GM12872 (cell line): Measurements from ENCODE around the gene ELL.

Source experiments
- TF ChIP-seq, protein P1 (sequence below): IDR thresholded peaks from 3 replicates; pipeline ENCODE4 v1.5.1; 2011; ENCODE audit warnings: low read depth, mild to moderate bottlenecking, low read length, moderate library complexity; ENCODE audit not compliant: insufficient read depth

The ELL gene

DNA sequence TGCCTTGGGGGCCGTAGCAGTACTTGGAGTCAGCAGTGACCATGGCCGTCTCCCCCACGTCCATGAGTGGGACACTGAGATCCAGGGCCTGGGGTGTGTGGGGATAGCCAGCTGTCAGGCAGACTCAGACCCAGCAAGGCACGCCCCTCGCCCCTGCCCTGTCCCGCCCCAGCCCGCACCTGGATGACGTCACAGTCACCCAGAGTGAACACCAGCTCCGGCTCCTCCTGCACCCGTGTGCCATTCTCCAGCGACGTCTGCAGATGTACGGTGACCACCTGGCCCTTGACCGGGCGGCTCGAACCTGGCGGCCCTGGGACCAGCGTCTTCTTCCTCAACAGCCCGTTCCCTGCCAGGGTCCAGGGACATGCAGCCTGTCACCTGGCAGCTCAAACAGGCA lies 17.5 kb upstream of the ELL start:
- TF ChIP-seq, protein P1, sequence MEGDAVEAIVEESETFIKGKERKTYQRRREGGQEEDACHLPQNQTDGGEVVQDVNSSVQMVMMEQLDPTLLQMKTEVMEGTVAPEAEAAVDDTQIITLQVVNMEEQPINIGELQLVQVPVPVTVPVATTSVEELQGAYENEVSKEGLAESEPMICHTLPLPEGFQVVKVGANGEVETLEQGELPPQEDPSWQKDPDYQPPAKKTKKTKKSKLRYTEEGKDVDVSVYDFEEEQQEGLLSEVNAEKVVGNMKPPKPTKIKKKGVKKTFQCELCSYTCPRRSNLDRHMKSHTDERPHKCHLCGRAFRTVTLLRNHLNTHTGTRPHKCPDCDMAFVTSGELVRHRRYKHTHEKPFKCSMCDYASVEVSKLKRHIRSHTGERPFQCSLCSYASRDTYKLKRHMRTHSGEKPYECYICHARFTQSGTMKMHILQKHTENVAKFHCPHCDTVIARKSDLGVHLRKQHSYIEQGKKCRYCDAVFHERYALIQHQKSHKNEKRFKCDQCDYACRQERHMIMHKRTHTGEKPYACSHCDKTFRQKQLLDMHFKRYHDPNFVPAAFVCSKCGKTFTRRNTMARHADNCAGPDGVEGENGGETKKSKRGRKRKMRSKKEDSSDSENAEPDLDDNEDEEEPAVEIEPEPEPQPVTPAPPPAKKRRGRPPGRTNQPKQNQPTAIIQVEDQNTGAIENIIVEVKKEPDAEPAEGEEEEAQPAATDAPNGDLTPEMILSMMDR = no peak

DNA sequence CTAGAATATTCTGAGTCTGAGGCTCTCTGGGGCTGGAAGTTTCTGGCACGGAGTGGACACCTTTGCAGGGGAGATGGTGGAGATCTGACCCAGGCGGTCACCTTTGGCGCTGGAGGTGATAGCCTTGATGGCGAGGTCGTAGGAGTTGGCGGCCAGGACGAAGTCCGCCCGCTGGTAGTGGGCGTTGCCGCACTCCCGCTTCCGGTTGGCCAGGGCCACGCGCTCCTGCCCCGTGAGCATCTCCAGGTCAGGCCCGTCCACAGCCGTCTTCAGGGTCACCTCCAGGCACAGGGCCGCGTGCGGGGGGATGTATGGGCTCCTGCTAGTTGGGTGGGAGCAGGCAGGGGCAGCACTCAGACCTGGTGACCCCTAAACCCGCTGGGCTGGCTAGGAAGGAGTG lies 16.2 kb upstream of the ELL start:
- TF ChIP-seq, protein P1 = no peak

DNA sequence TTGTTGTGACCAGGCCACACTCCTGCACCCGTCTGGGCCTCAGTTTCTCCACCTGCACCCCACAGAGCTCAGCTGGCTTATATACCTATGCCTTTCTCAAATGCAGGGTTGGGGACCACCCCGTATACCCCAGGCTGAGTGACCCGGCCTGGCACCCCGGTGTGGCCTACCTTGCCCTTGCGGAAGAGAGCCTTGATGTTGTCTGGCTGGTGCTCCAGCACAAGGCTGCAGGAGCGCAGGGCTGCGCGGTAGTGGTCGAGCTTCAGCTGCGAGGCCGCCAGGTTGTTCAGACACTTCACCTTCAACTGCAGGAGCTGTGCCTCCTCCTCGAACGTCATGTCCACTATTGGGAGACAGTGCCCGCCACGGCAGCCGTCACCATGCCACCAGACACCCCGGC lies 15.6 kb upstream of the ELL start:
- TF ChIP-seq, protein P1 = no peak

DNA sequence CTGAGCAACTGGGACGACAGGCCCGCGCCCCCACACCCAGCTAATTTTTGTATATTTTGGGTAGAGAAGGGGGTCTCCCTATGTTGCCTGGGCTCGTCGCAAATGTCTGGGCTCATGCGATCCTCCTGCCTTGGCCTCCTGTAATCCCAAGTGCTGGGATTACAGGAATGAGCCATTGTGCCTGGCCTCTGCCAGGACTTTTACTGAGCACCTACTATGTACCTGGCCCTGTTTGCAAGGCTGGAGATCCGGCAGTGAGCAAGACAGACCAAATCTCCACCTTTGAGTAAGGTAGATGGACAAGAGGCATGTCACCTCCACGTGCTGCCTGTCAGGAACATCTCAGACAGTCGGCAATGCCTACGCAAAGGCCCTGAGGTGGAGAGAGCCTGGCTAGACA lies 14.6 kb upstream of the ELL start:
- TF ChIP-seq, protein P1 = no peak

DNA sequence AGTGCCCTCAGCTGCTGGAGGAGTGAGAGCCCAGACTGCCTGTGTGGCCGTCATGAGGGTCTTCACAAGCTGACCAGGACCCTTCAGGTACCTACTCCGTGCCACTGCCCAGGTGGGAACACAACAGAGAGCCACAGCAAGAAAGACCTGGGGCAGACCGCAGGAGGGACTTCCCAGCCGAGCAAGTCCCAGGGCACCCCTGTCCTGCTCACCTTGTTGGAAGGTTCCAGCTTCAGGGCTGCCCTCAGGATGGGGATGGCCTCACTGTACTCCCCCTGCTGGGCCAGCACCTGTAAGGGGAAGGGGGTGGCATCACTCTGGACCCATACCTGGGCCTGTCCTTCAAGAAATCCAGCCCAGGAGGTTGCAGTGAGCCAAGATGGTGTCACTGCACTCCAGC lies 11.2 kb upstream of the ELL start:
- TF ChIP-seq, protein P1 = no peak

DNA sequence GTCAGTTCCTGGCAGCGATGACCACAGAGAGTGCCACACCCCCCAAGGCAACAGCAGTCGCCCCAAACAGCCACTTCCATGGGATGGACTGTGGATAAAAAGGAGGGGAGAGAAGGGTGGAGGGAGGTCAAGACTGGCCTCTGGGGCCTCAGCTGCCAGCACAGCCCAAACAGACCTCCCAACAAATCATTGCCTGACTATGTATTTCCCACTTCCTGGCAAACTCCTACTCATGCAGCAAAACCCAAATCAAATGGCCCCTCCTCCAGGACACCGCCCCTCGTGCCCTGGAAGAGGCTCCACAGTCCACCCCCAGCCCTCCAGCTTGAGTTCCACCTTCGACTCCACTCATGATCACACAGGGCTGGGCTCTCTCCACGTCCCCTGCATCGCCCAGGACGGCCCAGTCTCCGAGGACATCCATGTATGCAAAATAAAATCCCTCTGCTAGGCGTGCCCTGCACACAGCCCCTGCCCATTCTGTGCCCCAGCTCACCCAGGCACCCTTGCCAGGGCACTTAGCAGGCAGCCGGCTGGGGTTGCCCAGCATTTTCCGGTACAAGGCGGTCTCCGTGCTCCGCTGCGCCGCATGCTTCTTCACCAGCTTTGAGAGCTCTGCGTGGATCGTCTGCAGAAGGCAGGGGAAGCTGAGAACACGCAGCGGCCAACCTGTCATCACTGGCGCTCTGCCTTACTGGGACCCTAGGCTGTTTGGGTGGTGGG lies 10.5 kb upstream of the ELL start:
- TF ChIP-seq, protein P1 = no peak

DNA sequence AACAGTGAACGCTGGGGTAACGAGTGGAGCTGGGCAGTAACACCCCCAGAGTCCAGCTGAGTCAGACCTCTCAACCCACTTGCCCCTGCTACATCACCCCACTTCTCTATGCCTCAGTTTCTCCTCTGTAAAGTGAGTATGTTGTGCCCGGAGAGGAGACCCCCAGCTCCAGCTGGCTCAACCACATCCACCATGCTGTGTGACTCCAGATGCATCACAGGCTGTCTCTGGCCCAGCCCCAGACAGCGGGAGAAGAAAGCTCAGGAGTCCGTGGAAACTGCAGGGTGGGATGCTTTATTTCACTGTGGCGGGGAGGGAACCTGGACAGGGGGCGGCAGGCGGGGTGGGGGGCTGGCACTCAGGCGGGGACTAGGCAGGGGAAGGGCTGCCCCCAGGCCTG lies 9.6 kb upstream of the ELL start:
- TF ChIP-seq, protein P1 = no peak
